ENCODE measurements around the gene ZNF562.

DNA sequence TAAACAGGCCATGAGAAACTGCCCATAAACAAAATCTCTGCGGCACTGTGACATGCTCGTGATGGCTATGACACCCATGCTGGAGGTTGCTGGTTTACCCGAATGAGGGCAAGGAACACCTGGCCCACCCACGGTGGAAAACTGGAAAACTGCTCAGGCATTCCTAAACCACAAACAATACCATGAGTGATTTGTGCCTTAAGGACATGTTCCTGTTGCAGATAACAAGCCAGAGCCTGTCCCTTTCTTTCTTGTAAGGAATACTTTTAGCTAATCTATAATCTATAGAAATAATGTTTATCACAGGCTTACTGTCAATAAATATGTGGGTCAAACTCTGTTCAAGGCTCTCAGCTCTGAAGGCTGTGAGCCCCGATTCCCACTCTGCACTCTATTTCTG, 66.0 kb downstream of the ZNF562 start:
- TF ChIP-seq, protein P1, sequence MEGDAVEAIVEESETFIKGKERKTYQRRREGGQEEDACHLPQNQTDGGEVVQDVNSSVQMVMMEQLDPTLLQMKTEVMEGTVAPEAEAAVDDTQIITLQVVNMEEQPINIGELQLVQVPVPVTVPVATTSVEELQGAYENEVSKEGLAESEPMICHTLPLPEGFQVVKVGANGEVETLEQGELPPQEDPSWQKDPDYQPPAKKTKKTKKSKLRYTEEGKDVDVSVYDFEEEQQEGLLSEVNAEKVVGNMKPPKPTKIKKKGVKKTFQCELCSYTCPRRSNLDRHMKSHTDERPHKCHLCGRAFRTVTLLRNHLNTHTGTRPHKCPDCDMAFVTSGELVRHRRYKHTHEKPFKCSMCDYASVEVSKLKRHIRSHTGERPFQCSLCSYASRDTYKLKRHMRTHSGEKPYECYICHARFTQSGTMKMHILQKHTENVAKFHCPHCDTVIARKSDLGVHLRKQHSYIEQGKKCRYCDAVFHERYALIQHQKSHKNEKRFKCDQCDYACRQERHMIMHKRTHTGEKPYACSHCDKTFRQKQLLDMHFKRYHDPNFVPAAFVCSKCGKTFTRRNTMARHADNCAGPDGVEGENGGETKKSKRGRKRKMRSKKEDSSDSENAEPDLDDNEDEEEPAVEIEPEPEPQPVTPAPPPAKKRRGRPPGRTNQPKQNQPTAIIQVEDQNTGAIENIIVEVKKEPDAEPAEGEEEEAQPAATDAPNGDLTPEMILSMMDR (IDR thresholded peaks at IDR 0.05): no peak
- TF ChIP-seq POLR2AphosphoS5 (IDR thresholded peaks at IDR 0.05; ENCODE audit: low read depth, low read length): no peak
- no peak for TF ChIP-seq SIN3A (IDR thresholded peaks at IDR 0.05; ENCODE audit: borderline replicate concordance, insufficient read depth, low read depth, low read length)

Data from Panc1 (cell line).